Measurements from ENCODE around the gene CTNNBL1.
"Not testable (repeated sequence)": the region's sequence is repeated elsewhere in the genome, so short reads cannot be mapped to it uniquely, and the experiment has no call there.

Gene CTNNBL1

DNA sequence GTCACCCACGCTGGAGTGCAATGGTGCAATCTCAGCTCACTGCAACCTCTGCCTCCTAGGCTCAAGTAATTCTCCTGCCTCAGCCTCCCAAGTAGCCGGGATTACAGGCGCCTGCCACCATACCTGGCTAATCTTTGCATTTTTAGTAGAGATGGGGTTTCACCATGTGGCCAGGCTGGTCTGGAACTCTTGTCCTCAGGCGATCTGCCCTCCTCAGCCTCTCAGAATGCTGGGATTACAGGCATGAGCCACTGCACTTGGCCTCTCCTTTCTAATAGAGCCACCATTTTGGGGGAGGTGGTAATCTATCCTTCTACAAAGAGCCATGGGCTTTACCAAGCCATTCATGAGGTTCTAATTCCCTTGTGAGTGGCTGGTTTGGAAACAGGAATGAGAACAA lies 14.1 kb upstream of the CTNNBL1 start:
- H3K27ac ChIP-seq (ENCODE audit: low read depth, low read length); H3K27me3 ChIP-seq (ENCODE audit: insufficient read depth, low read length); H3K4me1 ChIP-seq (ENCODE audit: insufficient read depth, low read length); H3K36me3 ChIP-seq (ENCODE audit: insufficient read depth, low read length); H3K4me3 ChIP-seq (ENCODE audit: low read length); H3K9me3 ChIP-seq (ENCODE audit: insufficient read depth, low read depth, low read length); H3K9ac ChIP-seq (ENCODE audit: low read depth, low read length): not testable (repeated sequence)
- 87% methylated on average over 4 of the region's 4 CpGs for WGBS

DNA sequence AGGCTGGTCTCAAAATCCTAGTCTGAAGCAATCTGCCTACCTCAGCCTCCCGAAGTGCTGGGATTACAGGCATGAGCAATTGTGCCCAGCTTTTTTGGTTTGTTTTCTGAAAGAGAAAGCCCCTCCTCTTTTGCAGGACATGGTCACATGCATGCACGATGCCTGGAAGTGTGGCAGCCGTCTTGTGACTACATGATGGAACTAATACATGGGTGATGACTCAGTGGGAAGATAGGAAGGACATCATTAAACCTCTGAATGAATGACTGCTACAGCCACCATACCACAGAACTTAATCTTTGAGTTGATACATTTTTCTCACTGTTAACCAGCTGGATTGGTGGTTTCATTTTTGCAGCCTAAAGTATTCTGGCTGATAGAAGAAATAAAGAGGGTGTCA lies 13.4 kb upstream of the CTNNBL1 start:
- no peaks in the 10 kb centered on the region for H3K4me1 ChIP-seq (ENCODE audit: insufficient read depth, low read length)
- no peaks in the 10 kb centered on the region for H3K27me3 ChIP-seq (ENCODE audit: insufficient read depth, low read length)
- WGBS = 82% methylated on average over 3 of the region's 3 CpGs
- no peak overlapping the region for H3K9ac ChIP-seq (ENCODE audit: low read depth, low read length)
- no peak overlapping the region for H3K4me3 ChIP-seq (ENCODE audit: low read length)
- no peaks in the 10 kb centered on the region for H3K36me3 ChIP-seq (ENCODE audit: insufficient read depth, low read length)
- no peak overlapping the region for H3K27ac ChIP-seq (ENCODE audit: low read depth, low read length)
- H3K9me3 ChIP-seq (ENCODE audit: insufficient read depth, low read depth, low read length) = no peaks in the 10 kb centered on the region

DNA sequence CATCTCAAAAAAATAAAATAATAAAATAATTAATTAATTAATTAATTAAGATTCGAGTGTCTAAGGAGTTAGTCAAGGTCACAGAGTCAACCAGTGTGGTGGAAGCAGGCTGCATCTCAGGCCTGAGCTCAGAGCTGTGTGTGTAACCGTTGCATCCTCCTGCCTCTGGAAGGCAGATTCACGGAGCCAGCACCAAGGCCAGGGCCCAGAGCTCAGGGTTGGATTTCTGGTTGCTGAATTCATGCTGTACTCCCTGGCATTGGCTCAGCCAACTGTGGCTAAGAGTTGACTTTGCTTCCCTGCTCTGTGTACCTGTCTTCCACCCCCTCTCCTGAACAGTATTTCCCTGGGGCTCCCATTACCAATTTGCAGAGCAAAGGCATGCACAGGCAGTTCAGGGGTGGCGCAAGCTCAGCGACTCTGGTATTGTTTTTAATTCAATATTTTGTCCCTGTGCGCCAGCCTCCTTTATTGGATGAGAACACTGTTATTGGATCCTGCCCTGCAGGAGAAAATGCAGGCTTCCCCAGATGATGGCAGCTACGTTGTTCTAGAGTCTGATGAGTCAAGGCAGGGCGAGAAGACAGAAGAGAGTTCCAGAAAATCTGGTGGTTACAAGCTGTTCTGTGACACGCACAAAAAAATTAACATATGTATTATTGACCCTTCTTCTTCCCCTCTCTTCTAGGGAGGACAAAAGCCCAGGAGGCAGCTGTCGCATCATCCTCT lies 12.3 kb upstream of the CTNNBL1 start:
- H3K27ac ChIP-seq (ENCODE audit: low read depth, low read length) = no peak overlapping the region
- no peaks in the 10 kb centered on the region for H3K9me3 ChIP-seq (ENCODE audit: insufficient read depth, low read depth, low read length)
- WGBS = 73% methylated on average over 10 of the region's 10 CpGs
- no peak overlapping the region for H3K4me3 ChIP-seq (ENCODE audit: low read length)
- H3K4me1 ChIP-seq (ENCODE audit: insufficient read depth, low read length) = no peaks in the 10 kb centered on the region
- no peak overlapping the region for H3K9ac ChIP-seq (ENCODE audit: low read depth, low read length)
- no peaks in the 10 kb centered on the region for H3K36me3 ChIP-seq (ENCODE audit: insufficient read depth, low read length)
- H3K27me3 ChIP-seq (ENCODE audit: insufficient read depth, low read length) = peaks cover 4% of the 10 kb centered on the region; the same call in 1 of the 2 replicates

DNA sequence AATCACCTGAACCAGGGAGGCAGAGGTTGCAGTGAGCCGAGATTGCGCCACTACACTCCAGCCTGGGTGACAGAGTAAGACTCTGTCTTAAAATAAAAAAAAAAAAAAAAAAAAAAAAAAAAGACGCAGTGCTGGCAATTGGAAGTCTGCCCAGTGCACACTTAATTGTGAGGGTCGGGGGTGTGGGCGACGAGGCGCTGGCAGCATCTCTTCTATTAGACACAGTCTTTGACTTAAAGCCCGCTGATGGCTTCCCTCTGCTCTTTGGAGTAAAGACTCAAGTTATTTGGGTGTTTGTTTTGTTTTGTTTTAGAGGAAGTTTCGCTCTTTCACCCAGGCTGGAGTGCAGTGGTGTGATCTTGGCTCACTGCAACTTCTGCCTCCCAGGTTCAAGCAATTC lies 10.7 kb upstream of the CTNNBL1 start:
- H3K9ac ChIP-seq (ENCODE audit: low read depth, low read length); H3K27me3 ChIP-seq (ENCODE audit: insufficient read depth, low read length); H3K27ac ChIP-seq (ENCODE audit: low read depth, low read length); H3K36me3 ChIP-seq (ENCODE audit: insufficient read depth, low read length); H3K9me3 ChIP-seq (ENCODE audit: insufficient read depth, low read depth, low read length); H3K4me3 ChIP-seq (ENCODE audit: low read length); H3K4me1 ChIP-seq (ENCODE audit: insufficient read depth, low read length): not testable (repeated sequence)
- 79% methylated on average over 9 of the region's 9 CpGs for WGBS

DNA sequence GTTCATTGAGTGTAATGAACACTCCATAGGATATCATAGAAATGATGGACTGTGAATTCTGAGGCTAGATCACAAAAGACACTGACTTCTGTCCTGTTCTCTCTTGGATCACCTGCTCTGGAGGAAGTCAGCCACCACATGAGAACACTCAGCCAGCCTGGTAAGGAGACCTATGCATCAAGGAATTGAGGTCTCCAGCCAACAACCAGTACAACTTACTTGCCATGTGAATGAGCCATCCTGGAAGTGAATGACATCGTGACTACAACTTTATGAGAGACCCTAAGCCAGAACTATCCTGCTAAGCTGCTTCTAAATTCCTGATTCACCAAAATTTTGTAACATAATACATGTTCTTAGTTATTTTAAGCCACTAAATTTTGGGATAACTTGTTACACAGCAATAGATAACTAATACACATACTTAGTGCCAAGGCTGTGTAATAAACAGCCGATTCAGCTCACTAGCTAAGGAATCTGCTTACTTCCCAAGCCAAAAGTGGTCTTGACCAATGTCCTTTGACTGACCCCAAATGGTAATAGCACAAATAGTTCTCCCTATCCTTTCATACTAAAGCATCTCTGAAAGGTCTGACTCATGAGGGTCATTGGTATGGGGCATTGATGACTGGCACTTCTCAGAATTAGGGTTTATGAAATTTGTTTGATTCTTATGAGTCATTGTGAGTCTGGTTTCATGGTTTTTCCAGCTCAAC lies 6.9 kb upstream of the CTNNBL1 start:
- no peaks in the 10 kb centered on the region for H3K4me1 ChIP-seq (ENCODE audit: insufficient read depth, low read length)
- H3K4me3 ChIP-seq (ENCODE audit: low read length) = no peak overlapping the region
- peaks cover 11% of the 10 kb centered on the region for H3K27me3 ChIP-seq (ENCODE audit: insufficient read depth, low read length)
- no peaks in the 10 kb centered on the region for H3K9me3 ChIP-seq (ENCODE audit: insufficient read depth, low read depth, low read length)
- H3K36me3 ChIP-seq (ENCODE audit: insufficient read depth, low read length) = no peaks in the 10 kb centered on the region
- 96% methylated on average over 2 of the region's 2 CpGs for WGBS
- no peak overlapping the region for H3K9ac ChIP-seq (ENCODE audit: low read depth, low read length)
- H3K27ac ChIP-seq (ENCODE audit: low read depth, low read length) = no peak overlapping the region

DNA sequence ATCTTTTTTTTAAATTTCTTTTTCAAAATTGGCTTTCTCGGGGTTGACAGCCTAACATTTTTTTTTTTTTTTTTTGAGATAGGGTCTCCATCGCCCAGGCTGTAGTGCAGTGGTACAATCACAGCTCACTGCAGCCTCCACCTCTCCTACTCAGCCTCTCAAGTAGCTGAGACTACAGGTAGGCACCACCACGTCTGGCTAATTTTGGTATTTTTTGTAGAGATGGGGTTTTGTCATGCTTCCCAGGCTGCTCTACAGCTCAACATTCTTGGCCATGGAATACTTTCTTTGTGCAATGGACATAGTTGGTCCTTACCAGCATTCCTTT lies 6.4 kb upstream of the CTNNBL1 start:
- Histone ChIP-seq H3K9me3 (ENCODE audit: insufficient read depth, low read depth, low read length) (no peaks in the 10 kb centered on the region), H3K36me3 (ENCODE audit: insufficient read depth, low read length) (no peaks in the 10 kb centered on the region), H3K27me3 (ENCODE audit: insufficient read depth, low read length) (peaks cover 12% of the 10 kb centered on the region), H3K27ac (ENCODE audit: low read depth, low read length) (no peak overlapping the region), H3K4me3 (ENCODE audit: low read length) (no peak overlapping the region), H3K9ac (ENCODE audit: low read depth, low read length) (no peak overlapping the region), H3K4me1 (ENCODE audit: insufficient read depth, low read length) (no peaks in the 10 kb centered on the region)
- WGBS = 86% methylated on average over 2 of the region's 3 CpGs

DNA sequence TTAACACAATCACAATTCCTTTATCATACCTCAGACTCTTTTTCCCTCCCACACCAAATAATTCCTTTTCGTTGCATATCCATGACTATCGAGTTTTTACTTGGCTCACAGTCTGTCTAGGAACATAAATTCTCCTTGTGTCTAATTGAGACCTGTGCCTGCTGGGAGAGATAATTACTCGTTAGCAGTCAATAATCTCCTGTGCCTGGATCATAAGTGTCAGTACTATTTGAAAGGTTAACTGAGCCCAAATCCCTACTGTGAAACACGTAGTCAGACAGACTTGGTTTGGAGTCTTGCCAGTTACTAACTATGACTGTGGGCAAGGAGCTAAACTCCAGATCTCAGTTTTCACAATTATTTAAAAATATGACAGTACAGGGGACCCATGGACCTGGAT lies 5.7 kb upstream of the CTNNBL1 start:
- H3K9me3 ChIP-seq (ENCODE audit: insufficient read depth, low read depth, low read length) = no peaks in the 10 kb centered on the region
- H3K4me1 ChIP-seq (ENCODE audit: insufficient read depth, low read length) = no peaks in the 10 kb centered on the region
- 84% methylated on average over 4 of the region's 4 CpGs for WGBS
- no peaks in the 10 kb centered on the region for H3K36me3 ChIP-seq (ENCODE audit: insufficient read depth, low read length)
- no peak overlapping the region for H3K9ac ChIP-seq (ENCODE audit: low read depth, low read length)
- peaks cover 16% of the 10 kb centered on the region for H3K27me3 ChIP-seq (ENCODE audit: insufficient read depth, low read length)
- no peak overlapping the region for H3K4me3 ChIP-seq (ENCODE audit: low read length)
- H3K27ac ChIP-seq (ENCODE audit: low read depth, low read length) = no peak overlapping the region

DNA sequence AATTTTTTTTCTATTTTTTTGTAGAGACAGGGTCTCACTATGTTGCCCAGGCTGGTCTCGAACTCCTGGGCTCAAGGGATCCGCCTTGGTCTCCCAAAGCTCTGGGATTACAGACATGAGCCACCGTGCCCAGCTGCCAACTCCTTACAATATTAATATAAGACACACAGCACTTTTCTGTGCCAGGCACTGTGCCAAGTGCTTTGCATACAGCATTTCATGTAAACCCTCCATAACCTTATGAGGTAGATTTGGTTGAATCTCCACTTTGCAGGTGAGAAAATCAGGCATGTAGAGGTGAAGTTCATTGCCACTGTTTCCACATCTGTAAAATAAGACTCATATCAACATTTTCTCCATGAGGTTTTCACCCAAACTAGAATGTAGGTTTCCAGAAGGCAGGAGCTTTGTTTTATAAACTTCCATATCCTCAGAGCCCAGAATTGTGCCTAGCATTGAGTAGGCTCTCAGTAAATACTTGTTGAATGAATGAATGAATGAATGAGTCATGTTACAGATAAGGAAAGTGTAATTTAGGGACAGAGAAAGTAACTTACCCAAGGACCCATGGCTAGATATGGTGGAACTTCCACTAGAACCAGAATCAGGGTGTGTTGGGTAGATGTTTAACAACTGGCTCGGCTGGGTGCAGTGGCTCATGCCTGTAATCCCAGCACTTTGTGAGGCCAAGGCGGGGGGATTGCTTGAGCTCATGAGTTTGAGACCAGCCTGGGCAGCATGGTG lies 3.0 kb upstream of the CTNNBL1 start:
- peaks cover 3% of the 10 kb centered on the region; the same call in 1 of the 2 replicates for H3K36me3 ChIP-seq (ENCODE audit: insufficient read depth, low read length)
- no peaks in the 10 kb centered on the region for H3K9me3 ChIP-seq (ENCODE audit: insufficient read depth, low read depth, low read length)
- peaks cover 6% of the 10 kb centered on the region; the same call in 1 of the 2 replicates for H3K4me1 ChIP-seq (ENCODE audit: insufficient read depth, low read length)
- H3K27ac ChIP-seq (ENCODE audit: low read depth, low read length) = no peak overlapping the region
- WGBS = 85% methylated on average over 5 of the region's 5 CpGs
- peaks cover 18% of the 10 kb centered on the region for H3K27me3 ChIP-seq (ENCODE audit: insufficient read depth, low read length)
- no peak overlapping the region for H3K4me3 ChIP-seq (ENCODE audit: low read length)
- H3K9ac ChIP-seq (ENCODE audit: low read depth, low read length) = no peak overlapping the region

DNA sequence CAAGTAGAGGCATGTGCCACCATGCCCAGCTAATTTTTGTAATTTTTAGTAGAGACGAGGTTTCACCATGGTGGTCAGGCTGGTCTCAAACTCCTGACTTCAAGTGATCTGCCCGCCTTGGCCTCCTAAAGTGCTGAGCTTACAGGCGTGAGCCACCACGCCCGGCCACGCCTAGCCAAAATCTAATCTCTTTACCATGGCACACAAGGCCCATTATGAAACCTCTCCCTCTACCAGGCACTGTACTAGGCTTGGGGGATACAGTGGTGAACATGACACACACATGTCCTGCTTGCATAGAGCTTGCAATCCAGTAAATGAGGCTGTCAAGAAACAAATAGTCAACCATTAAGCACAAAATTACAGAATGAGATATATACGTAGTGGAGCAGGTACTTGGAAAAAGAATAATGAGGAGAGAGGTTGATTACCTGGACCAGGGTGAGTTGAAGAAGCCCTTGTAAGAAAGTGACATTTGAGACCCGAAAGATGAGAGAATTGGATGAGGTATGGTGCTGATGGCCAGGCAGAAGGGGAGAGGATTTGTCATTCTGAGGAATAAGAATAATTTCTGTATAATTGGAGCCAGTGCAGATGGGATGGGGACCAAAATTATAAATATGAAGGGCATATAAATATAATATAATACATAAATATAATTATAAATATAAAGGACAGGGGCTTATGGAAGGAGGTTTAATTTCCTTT lies 1.2 kb upstream of the CTNNBL1 start:
- 88% methylated on average over 8 of the region's 8 CpGs for whole genome bisulfite sequencing
- H3K9ac ChIP-seq (ENCODE audit: low read depth, low read length) = no peak overlapping the region
- H3K9me3 ChIP-seq (ENCODE audit: insufficient read depth, low read depth, low read length) = no peaks in the 10 kb centered on the region
- H3K27ac ChIP-seq (ENCODE audit: low read depth, low read length) = no peak overlapping the region
- H3K27me3 ChIP-seq (ENCODE audit: insufficient read depth, low read length) = peaks cover 12% of the 10 kb centered on the region
- H3K36me3 ChIP-seq (ENCODE audit: insufficient read depth, low read length) = peaks cover 3% of the 10 kb centered on the region; the same call in 1 of the 2 replicates
- peaks cover 6% of the 10 kb centered on the region; the same call in 1 of the 2 replicates for H3K4me1 ChIP-seq (ENCODE audit: insufficient read depth, low read length)
- H3K4me3 ChIP-seq (ENCODE audit: low read length) = no peak overlapping the region

DNA sequence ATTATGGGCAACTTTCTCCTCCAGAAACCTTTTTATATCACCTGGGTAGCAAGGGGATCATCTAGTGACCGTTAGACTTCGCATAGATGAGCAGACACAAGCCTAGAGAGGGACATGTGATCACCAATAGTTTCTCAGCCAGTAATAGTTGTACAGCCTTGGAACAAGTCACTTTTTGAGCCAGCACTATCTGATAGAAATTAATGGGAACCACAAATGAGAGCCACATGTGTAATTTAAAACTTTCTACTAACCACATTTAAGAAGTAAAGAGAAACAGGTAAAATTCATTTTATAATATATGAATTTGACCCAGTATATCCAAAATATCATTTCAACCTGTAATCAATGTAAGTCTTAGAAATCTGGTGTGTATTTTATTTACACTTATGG lies 592 bp upstream of the CTNNBL1 start:
- Histone ChIP-seq H3K4me3 (ENCODE audit: low read length) (peak overlapping the region; percentile 90), H3K27me3 (ENCODE audit: insufficient read depth, low read length) (peaks cover 12% of the 10 kb centered on the region; the same call in 1 of the 2 replicates), H3K27ac (ENCODE audit: low read depth, low read length) (no peak overlapping the region), H3K9me3 (ENCODE audit: insufficient read depth, low read depth, low read length) (no peaks in the 10 kb centered on the region), H3K36me3 (ENCODE audit: insufficient read depth, low read length) (peaks cover 3% of the 10 kb centered on the region; the same call in 1 of the 2 replicates), H3K9ac (ENCODE audit: low read depth, low read length) (0 out of 2 replicates have a peak overlapping the region, but pooled peaks have one; percentile 41), H3K4me1 (ENCODE audit: insufficient read depth, low read length) (peaks cover 6% of the 10 kb centered on the region; the same call in 1 of the 2 replicates)
- WGBS = 95% methylated on average over 2 of the region's 2 CpGs
